ENCODE measurements around the gene PDIA4.

GRCh38 chr7:149028346-149029109 lies at the start of gene PDIA4:
- TF ChIP-seq CTCF (IDR thresholded peaks at IDR 0.05 in 8 of 11, conservative IDR thresholded peaks at IDR 0.05 in 3 of 11) (peak in 9 of 11 experiments; percentile 14 to 65 (median 43)), POLR2AphosphoS5 (IDR thresholded peaks at IDR 0.05) (peak; percentile 92 to 96 (median 96)), POLR2A (IDR thresholded peaks at IDR 0.05) (peak in 2 of 3 donors; percentile 47 to 92)
